NCI-H526 (cell line): ENCODE data around the gene GNAI1.

ENCODE experiments used
- DNase-seq, 2 experiments: peaks; one replicate each; lab custom pipeline; 2025; lab: John Stamatoyannopoulos, UW

The GNAI1 gene

DNA sequence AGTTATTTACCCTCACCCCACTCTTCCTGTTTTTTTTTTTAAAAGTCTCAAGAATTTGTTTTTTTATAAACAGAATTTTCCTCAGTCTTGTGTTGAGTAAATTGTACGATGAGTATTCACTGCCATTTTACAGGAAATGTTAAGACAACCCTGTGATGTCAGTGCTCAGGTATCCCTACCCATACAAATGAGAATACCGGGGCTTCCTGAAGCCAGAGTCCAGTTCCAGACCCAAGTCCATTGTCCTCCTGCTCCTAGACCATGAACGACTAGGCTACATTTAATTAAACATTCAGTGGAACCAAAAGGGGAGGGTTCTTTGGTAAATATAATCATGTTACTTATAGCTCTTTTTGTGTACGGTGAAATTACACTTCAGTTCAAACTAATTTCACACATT, 79.2 kb downstream of the GNAI1 start:
- DNase-seq: no peak

DNA sequence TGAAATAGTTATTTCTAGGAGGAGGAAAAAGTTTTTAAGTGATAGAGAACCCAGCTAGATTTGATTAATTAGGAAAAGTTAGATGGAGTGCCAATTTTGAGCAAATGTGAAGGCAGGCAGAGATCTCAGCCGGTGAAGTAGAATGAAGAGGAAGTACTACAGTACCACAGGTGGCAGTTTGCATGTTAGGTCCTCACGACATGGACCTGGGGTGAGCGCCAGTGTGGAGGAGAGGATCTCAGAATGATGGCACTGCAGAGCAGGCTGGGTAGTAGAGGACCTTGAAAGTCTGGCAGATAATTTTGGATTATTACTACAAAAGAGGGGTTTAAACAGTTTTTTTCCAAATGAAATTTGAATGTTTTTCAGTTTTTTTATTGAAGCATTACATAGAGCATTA, 81.1 kb downstream of the GNAI1 start:
- DNase-seq: no peak

DNA sequence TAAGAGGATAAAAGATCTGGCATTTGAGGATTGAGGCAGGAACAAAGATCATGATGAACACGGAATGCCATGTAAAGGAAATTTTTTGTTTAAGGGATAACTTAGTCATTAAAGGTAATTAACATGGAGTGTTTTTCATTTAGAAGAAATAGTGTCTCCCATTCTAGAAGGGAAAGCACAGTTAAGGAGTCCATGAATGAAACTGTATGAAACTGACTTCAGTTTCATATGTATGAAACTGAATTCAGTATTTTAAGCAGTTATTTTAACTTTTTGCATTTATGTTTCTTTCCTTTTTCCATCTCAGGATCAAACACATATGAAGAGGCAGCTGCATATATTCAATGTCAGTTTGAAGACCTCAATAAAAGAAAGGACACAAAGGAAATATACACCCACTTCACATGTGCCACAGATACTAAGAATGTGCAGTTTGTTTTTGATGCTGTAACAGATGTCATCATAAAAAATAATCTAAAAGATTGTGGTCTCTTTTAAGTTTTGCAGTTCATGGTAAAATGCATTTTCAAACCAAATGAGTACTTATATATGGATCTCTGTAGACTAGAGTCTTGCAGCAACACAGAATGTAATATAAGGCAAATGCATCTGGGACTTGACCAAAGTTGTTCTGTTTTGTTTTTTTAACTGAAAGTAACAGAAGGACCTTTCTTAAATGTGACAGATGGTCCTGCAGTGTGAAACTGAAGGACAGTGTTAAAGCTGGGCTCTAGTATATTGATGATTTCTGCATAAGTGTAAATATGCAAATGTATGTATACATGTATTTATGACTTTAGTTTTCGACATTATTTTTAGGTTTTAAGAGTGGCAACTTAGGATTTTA, 82.6 kb downstream of the GNAI1 start:
- DNase-seq: no peak

DNA sequence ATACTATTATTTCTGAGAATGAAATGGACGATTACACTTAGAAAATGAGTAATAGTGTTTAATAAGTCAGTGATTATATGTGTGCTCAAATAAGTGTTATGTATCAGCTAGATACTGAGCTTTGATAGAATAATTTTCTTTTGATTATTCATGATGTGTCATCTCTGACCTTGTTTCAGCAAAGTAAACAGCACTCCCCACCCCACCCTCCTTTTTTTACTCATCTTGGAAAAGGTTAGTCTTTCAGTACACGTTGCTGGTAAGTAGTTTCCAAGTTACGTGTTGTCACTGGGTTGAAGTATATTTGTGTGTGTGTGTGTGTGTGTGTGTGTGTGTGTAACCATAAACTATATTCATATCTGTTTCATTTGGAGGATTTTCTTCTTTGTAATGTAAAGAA, 84.1 kb downstream of the GNAI1 start:
- no peak for DNase-seq

DNA sequence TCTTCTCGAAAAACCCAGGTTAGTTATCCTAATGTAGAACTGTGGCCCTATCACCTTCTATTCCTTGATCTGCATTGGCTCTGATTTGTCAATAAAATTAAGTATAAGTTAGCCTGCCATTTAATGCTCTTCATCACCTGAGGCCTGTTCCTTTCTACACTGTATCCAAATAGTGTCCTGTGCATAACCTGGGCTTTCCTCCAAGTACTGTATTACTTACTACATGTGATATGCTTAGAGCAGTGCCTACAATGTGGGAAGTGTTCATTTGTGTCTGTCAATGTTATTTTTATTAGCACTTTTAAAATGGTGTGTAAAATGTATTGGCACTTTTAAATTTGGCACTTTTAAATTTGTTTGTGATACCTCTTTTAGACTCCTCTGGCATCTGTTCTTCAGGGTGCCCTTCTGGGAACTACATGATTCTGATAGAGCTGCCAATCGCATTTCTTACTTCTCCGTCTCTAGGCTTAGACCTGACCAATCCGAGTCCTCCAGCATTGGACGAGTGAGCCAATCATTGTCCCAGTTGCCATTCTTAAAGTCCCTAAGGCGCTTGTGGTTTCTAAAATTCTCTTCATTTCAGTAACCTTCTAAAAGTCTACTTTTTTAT, 85.5 kb downstream of the GNAI1 start:
- DNase-seq: no peak

DNA sequence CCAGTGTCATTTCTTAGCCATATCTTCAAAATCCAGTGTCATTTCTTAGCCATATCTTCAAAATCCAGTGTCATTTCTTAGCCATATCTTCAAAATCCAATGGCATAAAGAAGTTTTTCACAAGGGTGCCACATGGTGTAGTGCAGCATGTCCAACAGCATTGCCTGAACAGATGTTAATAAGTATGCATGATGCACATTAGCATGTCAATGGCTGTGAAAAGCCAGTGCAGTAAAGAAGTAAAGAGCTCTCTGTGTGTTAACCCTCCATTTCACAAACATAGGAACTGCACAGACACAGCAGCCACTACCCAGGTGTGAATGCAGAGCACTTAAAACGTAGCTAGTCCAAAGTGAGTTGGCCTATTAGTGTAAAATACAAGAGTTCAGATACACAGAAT, 89.8 kb downstream of the GNAI1 start:
- DNase-seq: peak in 1 of 2 experiments; percentile 34

DNA sequence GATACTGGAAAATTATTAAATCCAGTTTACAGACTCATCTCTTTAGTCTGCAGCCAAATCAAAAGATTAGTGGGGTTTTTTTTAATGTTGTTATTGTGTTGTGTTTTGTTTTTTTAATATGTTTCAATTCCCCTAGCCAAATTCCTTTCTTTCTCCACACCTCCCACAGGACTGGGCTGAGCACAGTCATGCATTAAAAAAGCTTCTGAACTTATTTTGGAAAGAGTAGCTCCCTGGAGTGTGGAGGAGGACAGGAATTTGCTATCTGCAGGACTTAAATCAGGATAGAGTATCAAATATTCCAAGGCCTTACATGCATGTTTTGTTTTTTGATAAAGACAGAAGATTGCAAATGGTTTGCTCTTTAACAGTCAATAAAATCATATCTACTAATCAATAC, 90.7 kb downstream of the GNAI1 start:
- DNase-seq: no peak

DNA sequence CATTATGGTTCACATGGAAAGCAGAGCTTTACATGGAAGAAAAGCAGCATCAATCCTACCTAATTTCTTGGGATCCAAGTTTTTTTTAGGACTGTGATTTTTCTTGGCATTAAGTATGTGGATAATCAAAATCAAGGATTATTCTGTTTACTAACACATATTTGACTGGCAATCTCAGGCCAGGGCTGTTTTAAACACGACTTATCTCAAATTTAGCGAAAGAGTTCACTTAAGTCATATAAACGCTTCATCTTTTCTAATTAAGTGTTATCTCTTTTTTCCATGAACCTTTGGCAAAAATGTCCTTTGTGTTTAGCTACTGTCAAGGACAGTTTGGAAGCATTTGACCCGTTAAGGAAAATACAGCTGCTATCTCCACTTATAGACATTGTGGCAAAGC, 92.0 kb downstream of the GNAI1 start:
- no peak for DNase-seq

DNA sequence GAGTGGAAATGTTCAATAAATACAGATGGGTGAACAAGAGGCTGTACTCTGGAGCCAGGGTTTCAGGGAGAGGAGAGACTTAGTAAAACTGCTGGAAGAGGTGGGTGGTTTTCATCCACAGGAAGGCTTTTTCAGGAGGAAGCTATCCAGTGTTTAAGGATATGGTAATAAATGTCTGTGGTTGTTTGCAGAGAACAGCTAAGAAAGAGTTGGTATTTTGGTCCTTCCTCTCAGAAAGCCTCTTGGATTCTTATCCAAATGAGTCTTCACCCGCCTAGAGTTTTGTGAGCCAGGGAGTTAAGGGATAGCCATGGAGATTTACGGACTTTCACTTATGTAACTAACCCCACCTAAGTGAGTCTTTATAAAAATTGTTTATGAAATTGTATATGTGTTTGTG, 95.7 kb downstream of the GNAI1 start:
- DNase-seq: no peak

DNA sequence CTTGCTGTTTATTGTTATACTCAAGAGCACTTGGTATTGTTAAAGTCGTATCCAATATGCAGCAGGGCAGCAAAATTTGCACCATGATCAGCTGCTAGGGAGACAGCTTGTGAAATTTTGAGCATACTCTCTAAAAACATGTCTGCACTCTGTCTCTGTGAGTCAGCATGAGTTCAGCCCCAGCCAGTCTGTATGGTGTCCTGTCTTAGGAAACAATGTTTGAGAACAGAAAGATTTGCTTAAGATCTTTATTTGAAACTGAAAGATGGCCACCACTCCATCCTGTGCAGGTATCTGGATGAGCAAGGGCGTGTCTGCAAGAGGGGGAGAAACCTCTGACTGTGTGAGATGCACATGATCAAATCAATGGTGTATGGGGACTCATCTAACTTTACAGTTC, 97.1 kb downstream of the GNAI1 start:
- no peak for DNase-seq

DNA sequence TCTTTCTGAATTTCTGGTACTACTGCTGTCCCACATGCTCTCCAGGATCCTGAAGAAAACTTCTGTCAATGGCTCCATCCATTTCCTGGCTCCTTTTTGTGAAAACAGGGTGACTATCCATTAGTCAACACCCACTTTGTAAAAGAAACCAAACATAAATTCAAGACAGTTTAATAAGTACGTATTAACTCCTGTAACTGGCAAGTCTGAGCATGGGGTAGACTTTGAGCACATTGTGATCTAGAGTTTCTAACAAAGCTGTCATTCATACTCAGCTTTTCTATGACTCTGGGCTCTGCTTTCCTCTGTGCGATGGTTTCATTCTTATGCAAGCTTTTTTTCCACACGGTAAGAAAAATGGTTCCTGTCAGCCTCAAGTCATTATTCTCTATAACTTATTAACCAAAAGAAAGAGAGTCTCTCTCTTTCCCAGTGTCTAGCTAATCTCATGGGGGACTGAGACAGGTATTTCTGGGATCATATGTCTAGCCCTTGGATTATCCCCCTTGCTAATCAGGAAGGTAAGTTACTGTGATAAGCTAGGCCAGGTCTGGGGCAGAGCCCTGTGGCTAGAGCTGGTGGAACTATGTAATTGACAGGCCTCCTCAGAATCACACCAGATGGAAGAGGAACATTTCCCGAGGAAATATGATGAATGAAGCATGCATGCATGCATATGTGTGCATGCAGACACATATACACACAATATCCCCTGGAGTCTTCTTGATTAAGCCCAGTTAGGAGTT, 98.5 kb downstream of the GNAI1 start:
- no peak for DNase-seq

DNA sequence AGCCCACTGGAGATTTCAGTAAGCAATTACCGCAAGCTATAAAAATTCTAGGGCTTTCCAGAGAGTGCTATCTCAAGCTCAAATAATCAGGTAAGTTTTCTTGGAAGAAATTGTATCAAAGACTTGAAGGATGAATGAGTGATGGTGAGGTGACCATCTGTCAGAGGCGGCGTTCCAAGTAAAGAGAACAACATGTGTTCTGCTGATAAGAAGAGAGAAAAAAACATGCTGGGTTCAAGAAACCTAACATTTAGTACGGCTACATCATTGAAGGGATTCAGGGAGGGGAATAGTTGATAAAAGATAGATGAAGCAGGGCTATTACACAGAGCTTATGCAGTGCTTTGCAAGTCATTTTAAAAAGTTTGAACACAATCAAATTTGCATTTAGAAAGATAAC, 100.7 kb downstream of the GNAI1 start:
- no peak for DNase-seq

DNA sequence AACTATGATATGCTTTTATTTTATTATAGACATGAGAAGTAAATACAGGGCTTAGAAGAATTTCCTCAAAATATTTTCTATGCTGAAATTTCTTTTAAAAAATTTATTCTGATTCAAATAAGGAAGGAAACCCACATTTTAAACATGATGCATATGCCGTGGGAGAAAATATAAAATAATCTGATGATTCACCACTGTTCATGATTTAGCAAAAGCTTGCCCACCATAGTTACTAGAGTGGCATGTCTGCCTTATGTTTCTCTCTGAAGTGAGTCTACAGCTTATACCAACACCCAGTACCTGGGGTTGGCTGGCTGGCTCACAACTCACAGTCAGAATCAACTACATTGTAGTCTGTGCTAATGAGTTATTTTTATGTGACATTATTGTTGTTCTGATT, 102.0 kb downstream of the GNAI1 start:
- DNase-seq: no peak

DNA sequence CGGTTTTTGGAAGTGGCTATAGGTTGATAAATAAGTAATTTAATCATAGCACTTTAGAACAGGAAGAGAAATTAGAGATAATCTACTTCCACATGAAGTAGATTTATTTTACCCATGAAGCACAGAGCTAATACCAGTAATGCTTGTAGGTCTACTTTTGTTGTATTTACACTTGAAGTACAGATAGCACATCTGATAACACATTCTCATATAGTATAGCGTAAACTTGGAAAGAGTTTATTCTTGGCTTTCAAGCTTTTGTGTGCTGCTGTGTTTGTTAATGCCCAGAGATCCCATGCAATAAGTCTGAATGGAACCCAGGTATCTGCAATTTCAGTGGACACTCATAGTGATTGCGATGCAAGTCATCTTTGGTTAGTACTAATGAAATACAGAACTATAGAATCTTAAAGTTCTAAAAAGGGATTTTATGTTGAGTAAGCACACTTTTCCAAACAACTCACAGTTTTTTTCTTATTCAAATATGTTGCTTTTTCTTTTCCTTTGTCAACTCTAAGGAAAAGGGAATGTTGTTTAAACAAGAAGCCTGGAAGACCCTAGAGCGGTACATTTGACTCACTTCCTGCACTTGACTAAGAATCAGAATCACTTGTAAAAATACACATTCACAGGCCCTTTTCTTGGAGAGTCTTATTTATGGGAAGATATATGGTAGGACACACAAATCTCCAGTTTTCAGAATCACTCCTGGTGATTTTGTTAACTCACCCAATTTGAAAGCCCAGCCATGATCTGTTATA, 105.8 kb downstream of the GNAI1 start:
- no peak for DNase-seq

DNA sequence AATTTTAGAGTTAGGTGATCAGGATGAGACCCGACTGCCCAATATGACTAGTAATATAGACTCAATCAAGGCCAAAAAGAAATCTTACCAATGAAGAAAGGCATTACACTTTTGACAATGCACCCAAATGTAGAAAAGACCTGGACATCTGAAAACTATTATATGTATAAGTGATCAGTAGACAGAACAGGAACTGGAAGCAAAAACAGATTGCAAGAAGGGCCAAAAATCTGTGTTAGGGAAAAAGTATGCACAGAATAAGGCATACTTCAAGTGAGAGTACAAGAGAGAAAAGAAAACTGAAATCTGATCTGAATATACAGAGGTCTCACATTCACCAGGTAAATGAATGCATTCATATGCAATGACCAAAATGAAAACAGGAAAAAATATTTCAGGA, 107.0 kb downstream of the GNAI1 start:
- DNase-seq: no peak

DNA sequence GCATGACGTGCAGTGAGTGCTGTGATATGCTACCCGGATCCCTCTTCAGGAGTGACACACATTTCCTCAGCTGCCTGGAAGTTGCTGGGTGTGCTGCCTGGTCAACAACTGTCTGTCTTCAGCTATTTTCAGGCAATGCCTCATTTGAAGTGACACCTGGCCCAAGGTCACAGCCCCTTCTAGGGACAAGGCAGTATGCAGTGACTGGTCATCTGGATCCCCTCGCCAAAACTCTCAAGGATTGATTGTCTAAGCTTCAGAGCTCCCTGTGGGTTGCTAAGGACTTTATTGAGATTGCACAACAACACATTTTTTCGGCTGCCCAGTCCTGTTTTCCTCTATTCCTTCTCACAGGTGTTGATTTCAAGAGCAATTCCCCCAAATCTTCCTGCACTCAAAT, 108.8 kb downstream of the GNAI1 start:
- DNase-seq: no peak

DNA sequence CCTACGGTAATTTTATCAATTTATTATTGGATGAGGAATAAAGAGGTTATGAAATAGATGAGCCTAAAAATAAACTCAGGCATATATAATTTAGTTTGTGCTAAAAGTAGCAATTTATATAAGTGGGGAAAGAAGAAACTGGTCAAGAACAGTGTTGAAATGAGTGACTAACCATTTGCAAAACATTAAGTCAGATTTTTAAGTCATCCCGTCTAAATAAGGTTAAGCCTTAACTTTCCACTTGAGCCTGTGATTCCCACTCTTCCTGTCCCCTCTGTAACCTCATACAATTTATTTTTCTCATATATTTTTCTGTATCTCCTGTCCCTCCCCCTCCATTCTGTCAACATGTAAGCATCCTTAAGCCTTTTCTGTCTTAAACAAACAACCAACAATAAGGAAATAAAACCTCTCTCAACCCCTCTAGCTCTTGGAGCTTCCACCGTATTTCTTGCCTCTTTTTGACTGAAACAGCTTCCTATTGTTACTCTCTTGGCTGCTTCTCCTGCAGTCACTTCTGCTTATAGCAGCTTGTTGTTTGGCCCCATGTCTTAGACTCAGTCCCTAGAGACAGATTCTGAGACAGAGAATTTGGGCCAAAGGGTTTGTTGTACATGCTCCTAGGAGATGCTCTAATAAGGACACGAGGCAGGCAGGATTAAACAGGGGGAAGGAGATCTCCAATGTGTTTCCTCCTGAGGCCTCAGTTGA, 109.7 kb downstream of the GNAI1 start:
- no peak for DNase-seq

DNA sequence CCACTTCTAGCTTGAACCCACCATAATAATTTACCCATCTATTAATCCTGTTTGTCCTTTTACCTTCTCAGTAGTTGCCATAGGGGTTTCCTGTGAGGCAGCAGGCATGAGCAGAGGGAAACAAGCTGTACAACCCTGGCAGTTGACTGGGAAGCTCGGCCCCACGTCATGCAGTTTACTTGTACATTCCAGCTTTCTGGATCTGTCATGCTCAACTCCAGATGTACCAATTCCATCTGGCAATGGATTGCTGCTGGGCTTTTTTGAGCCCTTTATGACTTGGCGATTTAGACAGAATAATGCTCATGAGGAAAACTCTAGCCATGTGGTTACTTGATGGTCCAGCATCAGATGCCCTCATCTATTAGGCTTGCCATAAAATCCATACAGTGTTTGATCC, 112.5 kb downstream of the GNAI1 start:
- no peak for DNase-seq

DNA sequence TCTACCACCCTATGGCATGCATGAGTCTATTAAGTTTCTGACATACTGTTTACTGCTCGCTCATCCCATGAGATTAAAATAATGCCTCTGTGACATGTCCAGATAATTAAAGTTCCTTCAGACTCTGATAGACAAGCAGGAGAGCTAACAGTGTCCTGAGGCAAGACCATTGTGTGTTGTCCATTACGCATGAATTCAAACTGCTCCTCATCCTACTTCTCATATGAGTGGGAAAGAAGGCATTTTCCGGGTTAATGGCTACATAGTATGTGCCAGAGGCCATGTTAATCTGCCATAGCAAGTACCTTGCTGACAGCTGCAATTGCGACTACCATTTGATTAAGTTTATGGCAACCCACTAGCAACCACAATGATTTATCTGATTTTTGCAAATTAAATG, 113.3 kb downstream of the GNAI1 start:
- no peak for DNase-seq

DNA sequence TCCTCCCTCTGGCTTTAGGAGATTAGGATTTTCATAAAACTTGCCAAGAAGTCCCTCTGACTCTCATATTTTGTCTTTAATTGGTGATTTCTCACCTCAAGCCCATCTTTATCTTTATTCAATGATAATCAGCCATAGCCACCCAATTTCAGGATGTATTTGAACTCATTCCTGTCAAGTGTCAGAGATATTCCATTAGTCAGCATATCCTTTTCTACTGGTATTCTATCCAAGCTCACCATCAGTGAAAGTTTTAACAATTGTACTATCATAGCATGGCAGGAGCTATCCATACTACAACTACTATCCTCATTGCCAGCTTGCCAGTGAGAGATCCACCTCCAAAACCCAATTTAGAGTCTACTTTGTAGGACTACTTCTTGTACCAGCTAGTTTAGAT, 114.6 kb downstream of the GNAI1 start:
- DNase-seq: no peak

DNA sequence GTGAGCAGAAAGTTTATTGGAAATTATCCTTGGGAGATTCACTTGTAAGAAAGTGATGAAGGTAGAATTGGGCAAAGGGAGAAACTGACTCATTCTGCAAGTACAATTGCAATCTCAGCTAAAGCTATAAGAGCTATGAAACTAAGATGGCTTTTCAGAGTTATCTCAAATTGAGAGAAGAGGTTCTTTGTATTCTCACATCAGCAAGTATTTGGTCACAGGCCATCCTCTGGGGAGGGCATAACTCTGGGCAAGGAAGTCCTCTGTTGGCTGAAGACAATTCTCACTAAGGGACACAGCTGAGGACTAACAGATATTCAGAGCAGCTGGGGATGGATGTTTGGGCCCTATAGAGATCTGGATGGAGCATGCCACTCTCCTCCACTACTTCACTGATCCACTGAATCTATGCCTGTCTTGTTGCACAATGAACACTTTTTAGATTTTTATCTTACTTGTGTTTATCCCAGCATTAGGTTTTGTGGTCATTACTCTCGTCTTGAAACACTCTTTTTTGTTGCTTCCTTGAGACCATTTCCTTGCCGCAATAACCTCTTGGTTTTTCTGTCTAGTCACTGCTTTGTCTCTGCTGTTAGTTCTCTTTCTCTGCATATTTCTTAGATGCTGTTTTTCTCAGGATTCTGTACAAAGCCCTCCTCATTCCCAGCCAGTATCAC, 115.1 kb downstream of the GNAI1 start:
- no peak for DNase-seq
